HCT116 (cell line): ENCODE results near the gene ZNF552. TPM values are rescaled to one million over a fixed set of nuclear protein-coding genes. Genes with fewer than 3 reads are reported as not detected.

Experiments
- ATAC-seq: fragments of 200-7000 bp; cut with Tn5 transposase; 2 replicates; pipeline ENCODE4 v1.9.1; 2020; ENCODE audit warnings: mild to moderate bottlenecking, moderate library complexity
- BruUV-seq: library from RNA; stranded (reverse); fragments of 400-500 nt; replicated peaks from 2 replicates; lab custom pipeline; 2021; lab: Mats Ljungman, UMichigan
- CTCF ChIA-PET: fragments of 300-600 bp; sonication (Branson Sonifier 250); formaldehyde crosslinking; loops from one replicate; lab custom pipeline; 2021; ENCODE audit warnings: antibody characterized with exemption; lab: Charles Lee
- POLR2A ChIA-PET: fragments of 300-600, 350-600 bp; sonication (Branson Sonifier 250); formaldehyde crosslinking; loops from one replicate; lab custom pipeline; 2021; ENCODE audit warnings: antibody characterized with exemption; lab: Charles Lee
- RAD21 ChIA-PET, 2 experiments: fragments of 300-600 bp; sonication (Branson Sonifier 250); formaldehyde crosslinking; loops; one replicate each; lab custom pipeline; 2023; ENCODE audit warnings: low total read pairs in 2 of 2; ENCODE audit not compliant: uncharacterized antibody in 2 of 2, unreplicated experiment in 2 of 2, low non-redundant PET in 1 of 2; lab: Charles Lee
- DNase-seq: peaks from one replicate; pipeline ENCODE4 v3.0.0-alpha.2; 2010; ENCODE audit warnings: low read depth, low spot score
- H2AFZ ChIP-seq: fragments of 200-600 bp; shearing (Covaris generic), sonication (generic); 2 replicates; pipeline ENCODE4 v1.6.1; 2017; ENCODE audit warnings: low read depth, mixed run types, mixed read lengths, antibody characterized with exemption, low read length; ENCODE audit not compliant: poor library complexity, severe bottlenecking
- H3K27ac ChIP-seq: 2 replicates; pipeline ENCODE4 v1.5.1; 2012; ENCODE audit warnings: low read depth, low read length
- H3K27me3 ChIP-seq: fragments of 200-600 bp; sonication (generic); 2 replicates; pipeline ENCODE4 v1.6.1; 2016; ENCODE audit warnings: mixed run types, low read length, mixed read lengths; ENCODE audit not compliant: insufficient read depth
- H3K36me3 ChIP-seq, 2 experiments: fragments of 200-500 bp in 1 of 2; fragments of 200-600 bp in 1 of 2; sonication (Bioruptor generic) in 1 of 2; sonication (generic) in 1 of 2; 2 replicates each; pipeline versions ENCODE4 v1.5.1 to v1.6.1; 2014 to 2016; ENCODE audit warnings: low read length in 2 of 2, inconsistent platforms in 1 of 2, mixed read lengths in 1 of 2, mixed run types in 1 of 2; ENCODE audit not compliant: insufficient read depth in 2 of 2, control insufficient read depth in 1 of 2
- H3K4me1 ChIP-seq, 2 experiments: fragments of 200-600 bp in 1 of 2; sonication (generic) in 1 of 2; 2 replicates each; pipeline versions ENCODE4 v1.5.1 to v1.6.1; 2012 to 2017; ENCODE audit warnings: low read length in 2 of 2, inconsistent platforms in 1 of 2, mild to moderate bottlenecking in 1 of 2, mixed read lengths in 1 of 2, mixed run types in 1 of 2, moderate library complexity in 1 of 2; ENCODE audit not compliant: insufficient read depth in 2 of 2, control insufficient read depth in 1 of 2
- H3K4me2 ChIP-seq: fragments of 200-600 bp; sonication (generic); 2 replicates; pipeline ENCODE4 v1.6.1; 2017; ENCODE audit warnings: mixed run types, low read length, mixed read lengths
- H3K4me3 ChIP-seq, 2 experiments: fragments of 200-600 bp in 1 of 2; sonication (generic) in 1 of 2; replicated peaks in 1 of 2; 2 replicates each; pipeline ENCODE4 v1.5.1; 2011 to 2016; ENCODE audit warnings: low read length in 2 of 2, control low read depth in 1 of 2, low read depth in 1 of 2, mild to moderate bottlenecking in 1 of 2, mixed read lengths in 1 of 2, mixed run types in 1 of 2
- H3K79me2 ChIP-seq: fragments of 200-600 bp; sonication (generic); 2 replicates; pipeline ENCODE4 v1.6.1; 2017; ENCODE audit warnings: mild to moderate bottlenecking, mixed run types, low read length, moderate library complexity, mixed read lengths; ENCODE audit not compliant: insufficient read depth
- H3K9ac ChIP-seq: fragments of 200-600 bp; sonication (generic); 2 replicates; pipeline ENCODE4 v1.6.1; 2016; ENCODE audit warnings: low read length, mixed read lengths
- H3K9me2 ChIP-seq: fragments of 200-600 bp; sonication (generic), shearing (Covaris generic); 2 replicates; pipeline ENCODE4 v1.6.1; 2017; ENCODE audit warnings: mixed run types, mild to moderate bottlenecking, moderate library complexity; ENCODE audit not compliant: insufficient read depth
- H3K9me3 ChIP-seq, 2 experiments: fragments of 200-500 bp in 1 of 2; fragments of 200-600 bp in 1 of 2; sonication (Bioruptor generic) in 1 of 2; sonication (generic) in 1 of 2; 2 replicates each; pipeline ENCODE4 v1.6.1; 2014 to 2017; ENCODE audit warnings: low read length in 2 of 2, mixed read lengths in 2 of 2, inconsistent platforms in 1 of 2, low read depth in 1 of 2, mild to moderate bottlenecking in 1 of 2, mixed run types in 1 of 2, moderate library complexity in 1 of 2; ENCODE audit not compliant: control insufficient read depth in 1 of 2, insufficient read depth in 1 of 2
- H4K20me1 ChIP-seq: fragments of 200-600 bp; sonication (generic), shearing (Covaris generic); 2 replicates; pipeline ENCODE4 v1.6.1; 2017; ENCODE audit warnings: mixed run types, mild to moderate bottlenecking, moderate library complexity; ENCODE audit not compliant: insufficient read depth
- ATF3 ChIP-seq: IDR thresholded peaks from 2 replicates; pipeline ENCODE4 v1.6.1; 2012
- CBX3 ChIP-seq: IDR thresholded peaks from 2 replicates; pipeline ENCODE4 v1.6.1; 2012; ENCODE audit warnings: low read depth
- EZH2phosphoT487 ChIP-seq: fragments of 200-600 bp; IDR thresholded peaks from 2 replicates; pipeline ENCODE4 v1.6.1; 2018; ENCODE audit warnings: antibody characterized with exemption, borderline replicate concordance
- FOSL1 ChIP-seq: IDR thresholded peaks from 2 replicates; pipeline ENCODE4 v1.6.1; 2012; ENCODE audit warnings: low read depth
- POLR2AphosphoS5 ChIP-seq: IDR thresholded peaks from 2 replicates; pipeline ENCODE4 v1.6.1; 2011; ENCODE audit warnings: mild to moderate bottlenecking, low read depth, low read length, moderate library complexity
- SIN3A ChIP-seq: IDR thresholded peaks from 2 replicates; pipeline ENCODE4 v1.6.1; 2012; ENCODE audit warnings: low read depth
- TCF7L2 ChIP-seq: IDR thresholded peaks from 2 replicates; pipeline ENCODE4 v1.7.0; 2011; ENCODE audit warnings: borderline replicate concordance, inconsistent platforms; ENCODE audit not compliant: insufficient read depth, insufficient read length; ENCODE audit errors: extremely low read depth
- intact Hi-C: fragments of 100-400 bp; cut with micrococcal nuclease; formaldehyde crosslinking; loops from 2 replicates; pipeline ENCODE4 v1.10.0; 2022
- total RNA-seq: library from RNA; stranded (reverse); gene quantifications from one replicate; pipeline ENCODE4 v1.2.1, GENCODE V29; 2021; ENCODE audit not compliant: unreplicated experiment
- TF ChIP-seq, protein P1 (sequence below): IDR thresholded peaks from 2 replicates; pipeline ENCODE4 v1.6.1; 2012; ENCODE audit warnings: low read depth
- TF ChIP-seq, protein P2 (sequence below): IDR thresholded peaks from 2 replicates; pipeline ENCODE4 v1.6.1; 2011; ENCODE audit warnings: mild to moderate bottlenecking, low read length, moderate library complexity; ENCODE audit not compliant: insufficient replicate concordance; ENCODE audit errors: extremely low read depth

Gene ZNF552
- total RNA-seq, 1 experiment from 2014 or later, result 7.1 TPM

- ChIA-PET RAD21 (no interaction called here), POLR2A (interaction anchor here (1.3 kb wide), 1 partner anchor 12 kb away, joined by 3 read pairs; no protein-coding TSS in a partner anchor), CTCF (no interaction called here)
- intact Hi-C loops, result loop anchor here (5.0 kb wide), 1 partner anchor 56 kb away; the partner anchor contains the start of gene ZNF776
- no peak for DNase-seq
- Histone ChIP-seq H3K9me2 (no peaks in the 10 kb centered on the region), H3K27me3 (no peaks in the 10 kb centered on the region), H3K9me3 (no peaks in the 10 kb centered on the region), H3K36me3 (peaks cover 8% of the 10 kb centered on the region in 2 experiments; a peak in 3 of 4 replicates), H3K9ac (peak overlapping the region; percentile 59), H3K4me2 (peak overlapping the region; percentile 87), H3K27ac (peak overlapping the region; percentile 58), H3K4me3 (peak overlapping the region; percentile 55 to 61), H4K20me1 (no peaks in the 10 kb centered on the region), H2AFZ (no peak overlapping the region), H3K79me2 (no peaks in the 10 kb centered on the region), H3K4me1 (peaks cover 9 to 20% of the 10 kb centered on the region in 2 experiments; a peak in 3 of 4 replicates)
- peak; percentile 67 for ATAC-seq
- TF ChIP-seq POLR2AphosphoS5, result no peak
- no peak for TF ChIP-seq CBX3
- no peak for TF ChIP-seq FOSL1
- TF ChIP-seq, protein P1, sequence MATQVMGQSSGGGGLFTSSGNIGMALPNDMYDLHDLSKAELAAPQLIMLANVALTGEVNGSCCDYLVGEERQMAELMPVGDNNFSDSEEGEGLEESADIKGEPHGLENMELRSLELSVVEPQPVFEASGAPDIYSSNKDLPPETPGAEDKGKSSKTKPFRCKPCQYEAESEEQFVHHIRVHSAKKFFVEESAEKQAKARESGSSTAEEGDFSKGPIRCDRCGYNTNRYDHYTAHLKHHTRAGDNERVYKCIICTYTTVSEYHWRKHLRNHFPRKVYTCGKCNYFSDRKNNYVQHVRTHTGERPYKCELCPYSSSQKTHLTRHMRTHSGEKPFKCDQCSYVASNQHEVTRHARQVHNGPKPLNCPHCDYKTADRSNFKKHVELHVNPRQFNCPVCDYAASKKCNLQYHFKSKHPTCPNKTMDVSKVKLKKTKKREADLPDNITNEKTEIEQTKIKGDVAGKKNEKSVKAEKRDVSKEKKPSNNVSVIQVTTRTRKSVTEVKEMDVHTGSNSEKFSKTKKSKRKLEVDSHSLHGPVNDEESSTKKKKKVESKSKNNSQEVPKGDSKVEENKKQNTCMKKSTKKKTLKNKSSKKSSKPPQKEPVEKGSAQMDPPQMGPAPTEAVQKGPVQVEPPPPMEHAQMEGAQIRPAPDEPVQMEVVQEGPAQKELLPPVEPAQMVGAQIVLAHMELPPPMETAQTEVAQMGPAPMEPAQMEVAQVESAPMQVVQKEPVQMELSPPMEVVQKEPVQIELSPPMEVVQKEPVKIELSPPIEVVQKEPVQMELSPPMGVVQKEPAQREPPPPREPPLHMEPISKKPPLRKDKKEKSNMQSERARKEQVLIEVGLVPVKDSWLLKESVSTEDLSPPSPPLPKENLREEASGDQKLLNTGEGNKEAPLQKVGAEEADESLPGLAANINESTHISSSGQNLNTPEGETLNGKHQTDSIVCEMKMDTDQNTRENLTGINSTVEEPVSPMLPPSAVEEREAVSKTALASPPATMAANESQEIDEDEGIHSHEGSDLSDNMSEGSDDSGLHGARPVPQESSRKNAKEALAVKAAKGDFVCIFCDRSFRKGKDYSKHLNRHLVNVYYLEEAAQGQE, result no peak
- no peak for TF ChIP-seq TCF7L2
- no peak for TF ChIP-seq SIN3A
- TF ChIP-seq, protein P2, sequence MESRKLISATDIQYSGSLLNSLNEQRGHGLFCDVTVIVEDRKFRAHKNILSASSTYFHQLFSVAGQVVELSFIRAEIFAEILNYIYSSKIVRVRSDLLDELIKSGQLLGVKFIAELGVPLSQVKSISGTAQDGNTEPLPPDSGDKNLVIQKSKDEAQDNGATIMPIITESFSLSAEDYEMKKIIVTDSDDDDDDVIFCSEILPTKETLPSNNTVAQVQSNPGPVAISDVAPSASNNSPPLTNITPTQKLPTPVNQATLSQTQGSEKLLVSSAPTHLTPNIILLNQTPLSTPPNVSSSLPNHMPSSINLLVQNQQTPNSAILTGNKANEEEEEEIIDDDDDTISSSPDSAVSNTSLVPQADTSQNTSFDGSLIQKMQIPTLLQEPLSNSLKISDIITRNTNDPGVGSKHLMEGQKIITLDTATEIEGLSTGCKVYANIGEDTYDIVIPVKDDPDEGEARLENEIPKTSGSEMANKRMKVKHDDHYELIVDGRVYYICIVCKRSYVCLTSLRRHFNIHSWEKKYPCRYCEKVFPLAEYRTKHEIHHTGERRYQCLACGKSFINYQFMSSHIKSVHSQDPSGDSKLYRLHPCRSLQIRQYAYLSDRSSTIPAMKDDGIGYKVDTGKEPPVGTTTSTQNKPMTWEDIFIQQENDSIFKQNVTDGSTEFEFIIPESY, result no peak
- no peak for TF ChIP-seq ATF3
- no peak for TF ChIP-seq EZH2phosphoT487
- BruUV-seq, result no TSS peak
Observed at GRCh38 chr19:57803265-57803593, 11.5 kb downstream of the ZNF552 start.
